Measurements from ENCODE around the gene SLC19A1.

Gene SLC19A1

DNA sequence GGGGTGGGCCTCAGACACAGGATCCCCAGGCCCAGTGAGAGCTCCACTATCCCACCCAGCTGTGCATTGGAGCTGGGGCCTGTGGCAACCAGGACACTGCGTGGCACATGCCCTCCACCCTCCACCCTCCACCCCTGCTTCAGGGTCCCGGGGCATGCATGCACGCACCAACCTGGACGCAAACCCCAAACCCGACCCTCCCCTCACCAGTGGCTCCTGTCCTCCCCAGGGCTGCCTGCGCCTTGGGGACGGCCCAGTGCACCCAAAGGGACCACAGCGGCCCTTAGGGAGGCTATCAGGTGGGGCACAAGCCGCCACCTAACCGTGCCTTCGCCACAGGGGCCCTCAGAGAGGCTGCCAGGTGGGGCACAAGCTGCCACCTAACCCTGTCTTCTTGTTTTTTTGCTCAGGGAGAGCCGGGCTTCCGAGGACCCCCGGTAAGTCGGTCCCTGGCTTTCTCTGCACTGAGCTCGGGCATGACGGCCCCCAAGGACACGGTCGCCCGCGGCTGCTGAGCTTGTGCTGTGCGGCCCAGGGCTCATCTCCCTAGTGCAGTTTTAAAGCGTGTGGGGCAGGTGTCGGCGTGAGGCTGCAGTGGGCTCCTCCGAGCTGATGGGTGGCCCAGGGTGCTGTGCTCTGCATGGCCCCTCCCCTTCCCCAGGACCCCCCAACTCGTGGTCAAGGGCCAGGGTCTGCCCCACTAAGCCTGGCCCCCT lies 47.9 kb downstream of the SLC19A1 start:
- TF ChIP-seq, protein P1, sequence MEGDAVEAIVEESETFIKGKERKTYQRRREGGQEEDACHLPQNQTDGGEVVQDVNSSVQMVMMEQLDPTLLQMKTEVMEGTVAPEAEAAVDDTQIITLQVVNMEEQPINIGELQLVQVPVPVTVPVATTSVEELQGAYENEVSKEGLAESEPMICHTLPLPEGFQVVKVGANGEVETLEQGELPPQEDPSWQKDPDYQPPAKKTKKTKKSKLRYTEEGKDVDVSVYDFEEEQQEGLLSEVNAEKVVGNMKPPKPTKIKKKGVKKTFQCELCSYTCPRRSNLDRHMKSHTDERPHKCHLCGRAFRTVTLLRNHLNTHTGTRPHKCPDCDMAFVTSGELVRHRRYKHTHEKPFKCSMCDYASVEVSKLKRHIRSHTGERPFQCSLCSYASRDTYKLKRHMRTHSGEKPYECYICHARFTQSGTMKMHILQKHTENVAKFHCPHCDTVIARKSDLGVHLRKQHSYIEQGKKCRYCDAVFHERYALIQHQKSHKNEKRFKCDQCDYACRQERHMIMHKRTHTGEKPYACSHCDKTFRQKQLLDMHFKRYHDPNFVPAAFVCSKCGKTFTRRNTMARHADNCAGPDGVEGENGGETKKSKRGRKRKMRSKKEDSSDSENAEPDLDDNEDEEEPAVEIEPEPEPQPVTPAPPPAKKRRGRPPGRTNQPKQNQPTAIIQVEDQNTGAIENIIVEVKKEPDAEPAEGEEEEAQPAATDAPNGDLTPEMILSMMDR (conservative IDR thresholded peaks at IDR 0.05; ENCODE audit: low read depth, low read length) = no peak
- no peak overlapping the region for H3K4me3 ChIP-seq (ENCODE audit: low read depth, low read length)
- DNase-seq (ENCODE audit: low read depth) = no peak

GRCh38 chr21:45493401-45494001 lies 48.7 kb downstream of the SLC19A1 start:
- DNase-seq (ENCODE audit: low read depth) = no peak
- H3K4me3 ChIP-seq (ENCODE audit: low read depth, low read length) = no peak overlapping the region
- TF ChIP-seq, protein P1 (conservative IDR thresholded peaks at IDR 0.05; ENCODE audit: low read depth, low read length) = no peak

GRCh38 chr21:45492765-45493164 lies 49.5 kb downstream of the SLC19A1 start:
- H3K4me3 ChIP-seq (ENCODE audit: low read depth, low read length) = no peak overlapping the region
- TF ChIP-seq, protein P1 (conservative IDR thresholded peaks at IDR 0.05; ENCODE audit: low read depth, low read length) = no peak
- DNase-seq (ENCODE audit: low read depth) = no peak

GRCh38 chr21:45491623-45492022 lies 50.6 kb downstream of the SLC19A1 start:
- DNase-seq (ENCODE audit: low read depth) = no peak
- TF ChIP-seq, protein P1 (conservative IDR thresholded peaks at IDR 0.05; ENCODE audit: low read depth, low read length) = no peak
- no peak overlapping the region for H3K4me3 ChIP-seq (ENCODE audit: low read depth, low read length)

- no peak overlapping the region for H3K4me3 ChIP-seq (ENCODE audit: low read depth, low read length)
- no peak for DNase-seq (ENCODE audit: low read depth)
- TF ChIP-seq, protein P1 (conservative IDR thresholded peaks at IDR 0.05; ENCODE audit: low read depth, low read length) = no peak
Measured at GRCh38 chr21:45491056-45491455, 51.2 kb downstream of the SLC19A1 start.

- H3K4me3 ChIP-seq (ENCODE audit: low read depth, low read length) = no peak overlapping the region
- TF ChIP-seq, protein P1 (conservative IDR thresholded peaks at IDR 0.05; ENCODE audit: low read depth, low read length) = no peak
- DNase-seq (ENCODE audit: low read depth) = no peak
Measured at GRCh38 chr21:45490049-45490731, 52.0 kb downstream of the SLC19A1 start.

All from choroid plexus epithelial cell (primary cell).